CD8-positive, alpha-beta memory T cell (primary cell): ENCODE measurements around the gene RAB6B. TPM values are rescaled to one million over a fixed set of nuclear protein-coding genes. Genes with fewer than 3 reads are reported as not detected.
"Not testable (repeated sequence)": the region's sequence is repeated elsewhere in the genome, so short reads cannot be mapped to it uniquely, and the experiment has no call there.

Experiments used
- CTCF ChIA-PET: fragments of 350-600 bp; sonication (Branson Sonifier 250); formaldehyde crosslinking; loops from one replicate; lab custom pipeline; 2021; ENCODE audit warnings: antibody characterized with exemption; lab: Charles Lee
- POLR2A ChIA-PET: fragments of 350-600 bp; sonication (Branson Sonifier 250); formaldehyde crosslinking; loops from one replicate; lab custom pipeline; 2021; ENCODE audit warnings: antibody characterized with exemption; lab: Charles Lee
- DNase-seq, 5 donors: peaks; one replicate each; pipeline versions ENCODE4 v3.0.0 to v3.0.0-alpha.2; 2020 to 2022; ENCODE audit warnings: mixed read lengths in 1 of 5
- H3K27ac ChIP-seq: one replicate; pipeline ENCODE4 v1.7.0; 2013; ENCODE audit warnings: low read depth, mild to moderate bottlenecking, low read length, moderate library complexity
- H3K27me3 ChIP-seq: 2 replicates; pipeline ENCODE4 v1.7.0; 2013; ENCODE audit warnings: low read length, mild to moderate bottlenecking; ENCODE audit not compliant: insufficient read depth, poor library complexity, severe bottlenecking
- H3K36me3 ChIP-seq: 2 replicates; pipeline ENCODE4 v1.7.0; 2013; ENCODE audit warnings: mild to moderate bottlenecking, low read length, moderate library complexity; ENCODE audit not compliant: insufficient read depth
- H3K4me1 ChIP-seq: 2 replicates; pipeline ENCODE4 v1.7.0; 2013; ENCODE audit warnings: mild to moderate bottlenecking, low read length, moderate library complexity; ENCODE audit not compliant: insufficient read depth
- H3K4me3 ChIP-seq: 2 replicates; pipeline ENCODE4 v1.7.0; 2013; ENCODE audit warnings: mild to moderate bottlenecking, low read length
- H3K9me3 ChIP-seq: 2 replicates; pipeline ENCODE4 v1.7.0; 2013; ENCODE audit warnings: mild to moderate bottlenecking, low read length
- H3K27ac Mint-ChIP-seq, 8 donors: one replicate each; pipeline ENCODE4 v1.8.0; 2020 to 2021; ENCODE audit warnings: mixed read lengths in 8 of 8, mild to moderate bottlenecking in 6 of 8, inconsistent platforms in 3 of 8, moderate library complexity in 3 of 8
- H3K27me3 Mint-ChIP-seq, 2 donors: one replicate each; pipeline ENCODE4 v1.8.0; 2020 to 2021; ENCODE audit warnings: mixed read lengths in 2 of 2, mild to moderate bottlenecking in 1 of 2, moderate library complexity in 1 of 2
- H3K36me3 Mint-ChIP-seq, 3 donors: one replicate each; pipeline ENCODE4 v1.8.0; 2020 to 2021; ENCODE audit warnings: mixed read lengths in 3 of 3, inconsistent platforms in 1 of 3, mild to moderate bottlenecking in 1 of 3
- H3K4me1 Mint-ChIP-seq, 3 donors: one replicate each; pipeline ENCODE4 v1.8.0; 2020 to 2021; ENCODE audit warnings: mixed read lengths in 3 of 3, inconsistent platforms in 1 of 3, mild to moderate bottlenecking in 1 of 3
- H3K4me3 Mint-ChIP-seq, 7 donors: one replicate each; pipeline ENCODE4 v1.8.0; 2020 to 2021; ENCODE audit warnings: mixed read lengths in 7 of 7, mild to moderate bottlenecking in 6 of 7, moderate library complexity in 4 of 7, inconsistent platforms in 2 of 7
- H3K9me3 Mint-ChIP-seq, 5 donors: one replicate each; pipeline ENCODE4 v1.8.0; 2020 to 2022; ENCODE audit warnings: mixed read lengths in 5 of 5, mild to moderate bottlenecking in 3 of 5, moderate library complexity in 2 of 5, inconsistent platforms in 1 of 5
- polyA plus RNA-seq: library from polyadenylated mRNA; unstranded; fragments of 300-500 nt; fragmentation: Illumina TruSeq; gene quantifications from one replicate; pipeline ENCODE4 v1.2.3, GENCODE V29; 2021
- total RNA-seq, 2 experiments: library from RNA; stranded (reverse); gene quantifications; one replicate each; pipeline ENCODE4 v1.2.3, GENCODE V29; 2021

The RAB6B gene
- total and polyA plus RNA-seq, 3 experiments from 2014 or later = 0.24 to 1.7 (median 0.73) TPM

DNA sequence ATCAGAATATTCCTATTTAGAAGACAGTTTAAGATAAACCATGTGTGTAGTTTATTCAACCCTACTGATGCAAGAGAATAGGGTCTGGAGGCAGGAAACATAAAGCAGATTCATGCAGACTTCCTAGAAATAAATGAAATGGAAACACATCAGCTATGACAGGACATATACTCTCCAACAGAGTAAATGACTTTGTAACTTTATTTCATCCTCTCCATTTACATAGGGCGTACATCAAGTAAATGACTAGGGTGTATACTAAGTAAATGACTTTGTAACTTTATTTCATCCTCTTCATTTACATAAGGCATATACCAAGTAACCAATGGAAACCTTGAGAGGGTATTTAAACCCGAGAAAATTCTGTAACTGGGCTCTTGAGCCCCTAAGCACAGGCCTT is 107.7 kb downstream of the RAB6B start:
- H3K4me3 ChIP-seq = no peak overlapping the region
- no peaks in the 10 kb centered on the region for H3K36me3 Mint-ChIP-seq
- no peak overlapping the region for H3K27ac Mint-ChIP-seq
- no peaks in the 10 kb centered on the region for H3K36me3 ChIP-seq
- H3K4me1 Mint-ChIP-seq = no peaks in the 10 kb centered on the region
- H3K27me3 Mint-ChIP-seq = peaks cover 4 to 12% of the 10 kb centered on the region in 2 donors
- ChIA-PET CTCF (no interaction called here), POLR2A (no interaction called here)
- H3K4me3 Mint-ChIP-seq = no peak overlapping the region
- no peaks in the 10 kb centered on the region for H3K4me1 ChIP-seq
- DNase-seq = no peak
- no peaks in the 10 kb centered on the region for H3K9me3 ChIP-seq
- peaks cover 3 to 11% (median 8%) of the 10 kb centered on the region in 5 donors for H3K9me3 Mint-ChIP-seq
- no peak overlapping the region for H3K27ac ChIP-seq
- no peaks in the 10 kb centered on the region for H3K27me3 ChIP-seq

DNA sequence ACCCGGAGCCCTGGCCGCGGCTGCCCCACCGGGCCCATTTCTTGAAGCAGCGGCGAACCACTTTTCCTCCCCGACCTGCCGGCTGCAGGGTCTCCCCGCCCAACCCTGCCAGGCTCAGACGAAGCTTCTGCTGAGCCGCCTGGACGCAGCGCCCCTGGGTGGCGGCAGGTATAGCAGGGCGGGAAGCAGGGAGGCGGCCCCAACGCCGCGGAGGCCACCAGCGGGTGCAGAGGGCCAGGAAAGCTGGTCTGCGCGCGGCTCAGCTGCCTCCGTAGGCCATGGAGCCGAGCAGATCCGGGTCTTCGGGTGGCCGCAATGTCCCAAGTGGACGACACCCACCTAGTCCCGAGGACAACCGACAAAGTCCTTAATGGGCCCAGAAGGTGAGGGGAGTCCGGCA is 111.9 kb downstream of the RAB6B start:
- H3K27me3 ChIP-seq = no peaks in the 10 kb centered on the region
- H3K4me1 ChIP-seq = no peaks in the 10 kb centered on the region
- ChIA-PET CTCF (no interaction called here), POLR2A (no interaction called here)
- no peaks in the 10 kb centered on the region for H3K36me3 ChIP-seq
- no peaks in the 10 kb centered on the region for H3K9me3 Mint-ChIP-seq
- no peak overlapping the region for H3K27ac Mint-ChIP-seq
- no peak for DNase-seq
- no peaks in the 10 kb centered on the region for H3K36me3 Mint-ChIP-seq
- H3K4me3 Mint-ChIP-seq = no peak overlapping the region
- H3K27me3 Mint-ChIP-seq = peaks cover 9 to 30% of the 10 kb centered on the region in 2 donors
- H3K4me3 ChIP-seq = no peak overlapping the region
- no peak overlapping the region for H3K27ac ChIP-seq
- H3K9me3 ChIP-seq = no peaks in the 10 kb centered on the region
- H3K4me1 Mint-ChIP-seq = no peaks in the 10 kb centered on the region

DNA sequence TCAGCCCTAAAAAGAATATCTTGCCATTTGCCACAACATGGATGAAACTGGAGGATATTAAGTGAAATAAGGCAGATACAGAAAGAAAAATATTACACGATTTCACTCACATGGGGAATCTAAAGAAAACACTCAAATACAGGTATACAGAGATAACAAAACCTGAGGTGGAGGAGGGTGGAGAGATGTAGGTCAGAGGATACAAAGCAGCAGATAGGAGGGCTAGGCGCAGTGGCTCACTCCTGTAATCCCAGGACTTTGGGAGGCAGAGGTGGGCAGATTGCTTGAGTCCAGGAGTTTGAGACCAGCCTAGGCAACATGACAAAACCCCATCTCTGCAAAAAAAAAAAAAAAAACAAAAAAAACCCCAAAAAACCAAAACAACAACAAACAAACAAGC is 113.2 kb downstream of the RAB6B start:
- Histone ChIP-seq H3K27me3 (no peaks in the 10 kb centered on the region), H3K4me3 (no peak overlapping the region), H3K36me3 (no peaks in the 10 kb centered on the region), H3K4me1 (no peaks in the 10 kb centered on the region), H3K27ac (no peak overlapping the region), H3K9me3 (no peaks in the 10 kb centered on the region)
- Mint-ChIP-seq H3K27me3 (peaks cover 9 to 41% of the 10 kb centered on the region in 2 donors), H3K9me3 (no peaks in the 10 kb centered on the region), H3K4me3 (no peak overlapping the region), H3K27ac (no peak overlapping the region), H3K36me3 (no peaks in the 10 kb centered on the region), H3K4me1 (no peaks in the 10 kb centered on the region)
- ChIA-PET POLR2A (no interaction called here), CTCF (no interaction called here)
- DNase-seq = no peak

DNA sequence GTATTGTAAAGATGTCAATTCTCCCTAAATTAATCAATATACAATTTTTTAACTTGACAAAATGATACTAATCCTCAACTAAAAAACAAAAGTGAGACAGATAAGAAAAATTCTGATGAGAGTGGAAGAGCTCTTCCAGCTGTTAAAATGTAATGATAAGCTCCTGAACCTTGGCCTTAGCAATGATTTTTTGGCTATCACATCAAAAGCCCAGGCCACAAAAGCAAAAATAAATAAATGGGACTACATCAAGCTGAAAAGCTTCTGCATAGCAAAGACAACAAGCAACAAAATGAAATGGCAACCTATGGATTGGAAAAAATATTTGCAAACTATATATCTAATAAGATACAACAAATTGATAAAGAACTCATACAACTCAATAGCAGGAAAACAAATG is 114.1 kb downstream of the RAB6B start:
- Mint-ChIP-seq H3K4me1 (no peaks in the 10 kb centered on the region), H3K4me3 (no peak overlapping the region), H3K9me3 (no peaks in the 10 kb centered on the region), H3K27me3 (peaks cover 9 to 47% of the 10 kb centered on the region in 2 donors), H3K27ac (no peak overlapping the region), H3K36me3 (no peaks in the 10 kb centered on the region)
- DNase-seq = no peak
- no peaks in the 10 kb centered on the region for H3K27me3 ChIP-seq
- CTCF ChIA-PET = no interaction called here
- no peaks in the 10 kb centered on the region for H3K36me3 ChIP-seq
- no peaks in the 10 kb centered on the region for H3K4me1 ChIP-seq
- no peak overlapping the region for H3K27ac ChIP-seq
- no peaks in the 10 kb centered on the region for H3K9me3 ChIP-seq
- POLR2A ChIA-PET = no interaction called here
- H3K4me3 ChIP-seq = no peak overlapping the region

DNA sequence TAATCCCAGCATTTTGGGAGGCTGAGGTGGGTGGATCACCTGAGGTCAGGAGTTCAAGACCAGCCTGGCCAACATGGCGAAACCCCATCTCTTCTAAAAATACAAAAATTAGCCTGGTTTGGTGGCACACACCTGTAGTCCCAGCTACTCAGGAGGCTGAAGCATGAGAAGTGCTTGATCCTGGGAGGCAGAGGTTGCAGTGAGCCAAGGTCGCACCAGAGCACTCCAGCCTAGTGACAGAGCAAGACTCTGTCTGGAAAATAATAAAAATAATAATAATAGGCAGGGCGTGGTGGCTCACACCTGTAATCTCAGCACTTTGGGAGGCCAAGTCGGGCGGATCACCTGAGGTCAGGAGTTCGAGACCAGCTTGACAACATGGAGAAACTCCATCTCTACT is 114.9 kb downstream of the RAB6B start:
- DNase-seq, H3K4me3 Mint-ChIP-seq, H3K9me3 ChIP-seq, H3K27ac Mint-ChIP-seq, H3K36me3 Mint-ChIP-seq, H3K27me3 ChIP-seq, H3K4me1 Mint-ChIP-seq, H3K9me3 Mint-ChIP-seq, CTCF ChIA-PET, H3K4me3 ChIP-seq, H3K27ac ChIP-seq, POLR2A ChIA-PET, H3K4me1 ChIP-seq, H3K36me3 ChIP-seq: not testable (repeated sequence)
- H3K27me3 Mint-ChIP-seq = peaks cover 17 to 55% of the 10 kb centered on the region in 2 donors

DNA sequence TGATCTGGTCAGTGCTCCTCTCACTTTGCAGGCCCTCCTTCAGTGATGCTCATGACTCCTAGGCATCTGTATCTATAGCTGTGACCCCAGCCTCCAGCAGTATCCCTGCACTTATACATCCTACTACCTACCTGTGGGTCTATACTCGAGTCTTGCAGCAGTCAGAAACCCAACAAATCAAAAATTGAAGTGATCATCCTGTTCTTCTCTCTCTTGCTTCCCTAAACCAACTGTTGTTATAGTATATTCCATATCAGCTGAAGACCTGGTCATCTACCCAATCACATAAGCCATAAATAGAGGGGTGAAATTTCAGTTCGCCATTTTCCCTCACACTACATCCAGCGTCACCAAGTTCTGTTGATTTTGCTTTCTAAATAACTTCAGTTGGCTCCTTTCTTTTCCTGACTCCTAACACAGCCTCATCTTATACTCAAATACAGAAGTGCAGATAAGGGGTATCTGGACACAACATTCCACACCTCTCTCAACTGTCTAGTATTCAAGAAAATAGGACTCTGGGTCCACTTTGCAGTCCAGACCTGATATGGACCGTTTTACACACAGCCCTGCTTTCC is 116.0 kb downstream of the RAB6B start:
- Histone ChIP-seq H3K36me3 (no peaks in the 10 kb centered on the region), H3K27ac (no peak overlapping the region), H3K27me3 (no peaks in the 10 kb centered on the region), H3K9me3 (no peaks in the 10 kb centered on the region), H3K4me1 (no peaks in the 10 kb centered on the region), H3K4me3 (no peak overlapping the region)
- Mint-ChIP-seq H3K36me3 (no peaks in the 10 kb centered on the region), H3K4me3 (no peak overlapping the region), H3K27me3 (peaks cover 17 to 63% of the 10 kb centered on the region in 2 donors), H3K9me3 (no peaks in the 10 kb centered on the region), H3K4me1 (no peaks in the 10 kb centered on the region), H3K27ac (no peak overlapping the region)
- no peak for DNase-seq
- ChIA-PET CTCF (no interaction called here), POLR2A (no interaction called here)

DNA sequence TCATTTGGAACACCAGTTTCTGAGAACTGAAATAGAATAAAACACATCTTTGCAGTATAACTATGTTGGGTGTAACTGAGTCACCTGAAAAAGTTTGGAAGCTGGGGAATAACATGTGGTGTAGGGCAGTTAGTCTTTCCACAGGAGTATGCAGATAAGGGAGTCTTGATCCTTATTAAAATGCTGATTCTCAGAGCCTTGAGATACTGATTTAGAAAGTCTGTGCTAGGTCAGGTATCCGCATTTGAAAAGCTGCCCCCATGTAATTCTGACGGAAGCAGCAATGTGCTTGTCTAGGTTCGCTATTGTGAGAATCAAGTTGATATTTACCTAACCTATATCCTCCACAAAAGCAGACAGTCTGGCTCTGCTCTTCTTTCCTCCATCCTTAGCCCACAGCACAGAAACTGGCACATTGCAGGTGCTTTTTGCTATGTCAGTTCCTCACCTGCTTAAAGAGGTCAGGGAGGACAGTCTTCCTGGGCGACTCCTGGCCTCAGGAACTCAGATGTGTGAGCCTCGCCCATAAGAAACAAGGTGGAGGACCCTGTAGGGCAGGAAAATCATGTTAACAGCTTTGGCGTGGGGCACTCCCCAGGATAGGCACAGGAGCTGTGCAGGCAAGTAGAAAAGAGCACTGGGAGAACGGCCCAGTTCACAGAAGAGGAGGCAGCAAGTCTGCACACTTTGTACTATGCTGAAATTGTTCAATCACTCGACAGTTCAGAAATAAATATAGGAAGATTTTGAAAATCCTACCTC is 117.7 kb downstream of the RAB6B start:
- no peak for DNase-seq
- H3K4me3 Mint-ChIP-seq = no peak overlapping the region
- no peaks in the 10 kb centered on the region for H3K36me3 Mint-ChIP-seq
- no peaks in the 10 kb centered on the region for H3K4me1 ChIP-seq
- no peaks in the 10 kb centered on the region for H3K36me3 ChIP-seq
- H3K4me3 ChIP-seq = no peak overlapping the region
- POLR2A ChIA-PET = no interaction called here
- H3K9me3 Mint-ChIP-seq = no peaks in the 10 kb centered on the region
- peaks cover 19 to 68% of the 10 kb centered on the region in 2 donors for H3K27me3 Mint-ChIP-seq
- no peaks in the 10 kb centered on the region for H3K9me3 ChIP-seq
- no peak overlapping the region for H3K27ac Mint-ChIP-seq
- no peaks in the 10 kb centered on the region for H3K4me1 Mint-ChIP-seq
- H3K27ac ChIP-seq = no peak overlapping the region
- CTCF ChIA-PET = no interaction called here
- H3K27me3 ChIP-seq = peaks cover 4% of the 10 kb centered on the region

DNA sequence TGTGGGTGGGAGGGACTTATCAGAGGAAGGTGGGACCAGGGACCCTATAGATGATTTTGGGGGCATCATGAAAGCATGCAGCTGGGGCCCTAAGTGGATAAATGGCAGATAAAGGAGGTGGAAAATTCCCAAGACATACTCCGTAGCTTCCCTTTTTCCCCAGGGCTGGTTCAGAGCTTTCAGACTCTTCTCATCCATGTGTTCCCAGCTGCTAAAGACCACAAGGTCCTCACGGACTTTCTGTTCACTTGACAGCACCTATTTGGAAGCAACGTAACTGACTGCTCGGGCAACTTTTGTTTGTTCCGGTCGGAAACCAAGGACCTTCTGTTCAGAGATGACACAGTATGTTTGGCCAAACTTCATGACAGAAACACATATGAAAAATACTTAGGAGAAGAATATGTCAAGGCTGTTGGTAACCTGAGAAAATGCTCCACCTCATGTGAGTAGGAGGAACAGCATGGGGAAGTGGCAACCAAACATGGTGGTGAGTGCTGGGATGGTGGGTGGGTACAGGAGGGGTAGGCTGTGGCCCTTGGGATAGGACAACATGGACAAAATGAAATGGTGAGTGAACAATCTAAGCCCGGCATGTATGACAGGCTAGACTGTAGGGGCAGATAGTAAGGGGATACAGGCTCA is 118.8 kb downstream of the RAB6B start:
- H3K4me3 Mint-ChIP-seq = no peak overlapping the region
- Histone ChIP-seq H3K4me3 (no peak overlapping the region), H3K27ac (no peak overlapping the region), H3K9me3 (no peaks in the 10 kb centered on the region), H3K4me1 (no peaks in the 10 kb centered on the region), H3K27me3 (peaks cover 4% of the 10 kb centered on the region), H3K36me3 (no peaks in the 10 kb centered on the region)
- DNase-seq = no peak
- CTCF ChIA-PET = no interaction called here
- H3K27me3 Mint-ChIP-seq = peaks cover 18 to 62% of the 10 kb centered on the region in 2 donors
- peak overlapping the region in 1 of 8 donors; percentile 10 for H3K27ac Mint-ChIP-seq
- no peaks in the 10 kb centered on the region for H3K9me3 Mint-ChIP-seq
- no peaks in the 10 kb centered on the region for H3K36me3 Mint-ChIP-seq
- no peaks in the 10 kb centered on the region for H3K4me1 Mint-ChIP-seq
- POLR2A ChIA-PET = no interaction called here
